GM06990 (cell line): Measurements from ENCODE around the gene CFD.
"Not testable (repeated sequence)": the region's sequence is repeated elsewhere in the genome, so short reads cannot be mapped to it uniquely, and the experiment has no call there.

Experiments
- DNase-seq: peaks from one replicate; pipeline ENCODE4 v3.0.0-alpha.2; 2011; ENCODE audit not compliant: insufficient read length; ENCODE audit errors: extremely low read depth
- H3K27me3 ChIP-seq: replicated peaks from 2 replicates; pipeline ENCODE4 v1.6.0; 2011; ENCODE audit warnings: low read length; ENCODE audit not compliant: control insufficient read depth, insufficient read depth
- H3K36me3 ChIP-seq: 2 replicates; pipeline ENCODE4 v1.5.1; 2011; ENCODE audit warnings: low read length; ENCODE audit not compliant: control insufficient read depth, insufficient read depth
- H3K4me3 ChIP-seq: replicated peaks from 2 replicates; pipeline ENCODE4 v1.5.1; 2011; ENCODE audit warnings: low read depth, mild to moderate bottlenecking, control low read depth, low read length
- CTCF ChIP-seq: IDR thresholded peaks from 2 replicates; pipeline ENCODE4 v1.5.1; 2011; ENCODE audit warnings: low read length, control low read depth, mild to moderate bottlenecking, inconsistent platforms; ENCODE audit not compliant: insufficient read depth, poor library complexity, severe bottlenecking

CFD gene

GRCh38 chr19:831407-832369 lies 27.8 kb upstream of the CFD start:
- Histone ChIP-seq H3K36me3 (no peaks in the 10 kb centered on the region), H3K4me3 (no peak overlapping the region), H3K27me3 (peaks cover 2% of the 10 kb centered on the region; the same call in 1 of the 2 replicates)
- TF ChIP-seq CTCF, result no peak
- DNase-seq, result no peak

DNA sequence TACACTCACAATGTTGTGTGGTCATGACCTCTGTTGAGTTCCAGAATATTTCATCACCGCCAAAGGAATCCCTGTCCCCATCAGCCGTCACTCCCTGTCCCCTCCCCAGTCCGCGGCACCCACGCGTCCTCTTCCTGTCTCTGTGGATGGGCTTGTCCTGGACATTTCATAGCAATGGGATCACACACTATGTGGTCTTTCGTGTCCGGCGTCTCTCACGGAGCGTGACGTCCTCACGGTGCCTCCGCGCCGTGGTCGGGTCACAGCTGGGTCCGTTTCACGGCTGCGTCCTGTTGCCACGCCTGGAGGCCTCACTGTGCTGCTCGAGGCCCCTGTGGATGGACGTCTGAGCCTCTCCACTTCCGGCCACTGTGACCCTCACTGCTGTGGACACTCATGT lies 25.2 kb upstream of the CFD start:
- TF ChIP-seq CTCF, result no peak
- no peak for DNase-seq

DNA sequence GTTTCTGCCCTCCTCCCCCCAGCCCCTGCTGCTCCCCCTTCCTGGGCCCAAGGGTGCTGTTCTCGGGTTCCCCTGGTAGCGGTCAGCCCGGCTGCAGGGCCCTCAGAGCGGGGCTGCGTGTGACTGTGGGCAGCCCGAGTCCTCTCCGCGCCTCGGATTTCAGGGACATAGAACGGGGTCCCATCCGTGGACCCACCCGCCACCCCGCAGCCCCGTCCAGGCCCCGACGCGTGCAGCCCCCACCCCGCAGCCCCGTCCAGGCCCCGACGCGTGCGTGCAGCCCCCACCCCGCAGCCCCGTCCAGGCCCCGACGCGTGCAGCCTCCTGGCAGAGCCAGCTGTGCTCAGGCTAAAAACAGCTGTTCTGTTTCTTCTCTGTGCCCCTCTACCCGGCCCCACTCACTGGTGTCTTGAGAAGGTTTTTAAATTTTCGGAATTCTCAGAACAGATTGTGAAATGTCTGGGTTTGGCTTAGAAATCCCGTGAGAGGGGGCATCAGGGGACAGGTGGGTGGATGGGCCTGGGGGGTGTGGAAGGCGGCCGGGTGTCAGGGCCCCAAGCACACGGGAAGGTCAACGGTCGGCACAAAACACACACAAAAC lies 24.2 kb upstream of the CFD start:
- DNase-seq, result no peak
- H3K27me3 ChIP-seq, result peaks cover 2% of the 10 kb centered on the region; the same call in 1 of the 2 replicates
- no peak for TF ChIP-seq CTCF
- no peaks in the 10 kb centered on the region for H3K36me3 ChIP-seq
- H3K4me3 ChIP-seq, result no peak overlapping the region

More for the DNA sequence above, 25.2 kb upstream of the CFD start:
- Histone ChIP-seq H3K36me3 (no peaks in the 10 kb centered on the region), H3K27me3 (peaks cover 2% of the 10 kb centered on the region; the same call in 1 of the 2 replicates), H3K4me3 (no peak overlapping the region)

DNA sequence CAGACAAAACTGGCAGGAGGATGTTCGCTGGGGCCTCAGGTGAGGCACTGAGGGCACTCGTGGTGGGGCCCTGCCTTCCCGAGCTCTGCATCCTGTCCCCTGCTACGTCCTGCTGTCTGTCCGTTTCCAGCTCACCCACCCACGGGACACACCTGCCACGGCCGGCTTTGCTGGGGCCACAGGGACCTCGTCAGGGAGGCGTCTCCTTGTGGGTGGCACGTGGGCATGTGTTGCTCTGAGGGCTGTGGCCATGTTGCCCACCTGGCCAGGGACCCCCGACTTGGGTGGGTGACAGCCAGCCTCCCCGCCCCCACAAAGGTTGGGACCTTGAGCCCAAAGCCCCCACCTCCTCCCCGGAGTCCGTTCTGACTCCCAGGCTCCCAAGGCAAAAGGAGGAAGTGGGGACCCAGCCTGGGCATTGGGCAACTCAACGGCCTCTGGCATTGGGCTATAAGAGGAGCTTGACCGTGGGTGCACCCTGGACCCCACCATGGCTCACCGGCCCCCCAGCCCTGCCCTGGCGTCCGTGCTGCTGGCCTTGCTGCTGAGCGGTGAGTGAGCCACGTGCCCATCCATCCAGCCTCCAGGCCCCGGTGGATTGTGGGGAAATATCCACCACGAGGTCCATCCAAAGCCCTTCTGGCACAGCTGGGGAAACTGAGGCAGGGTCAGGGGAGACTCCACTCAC lies 18.8 kb upstream of the CFD start, which contains the start of gene PRTN3:
Gene PRTN3, plus strand, starts transcription at position 481 of the 688 bp plus-strand sequence. Its CDS starts 10 bp downstream, at position 491.
- no peak for DNase-seq
- Histone ChIP-seq H3K4me3 (no peak within 1 kb of the TSS), H3K36me3 (no peaks in the 10 kb centered on the region), H3K27me3 (peaks cover 2% of the 10 kb centered on the region; the same call in 1 of the 2 replicates)
- TF ChIP-seq CTCF, result no peak

- not testable (repeated sequence) for H3K27me3 ChIP-seq, DNase-seq, H3K36me3 ChIP-seq, H3K4me3 ChIP-seq
These were observed 16.7 kb upstream of the CFD start for GRCh38 chr19:842802-843179.
